ENCODE measurements around the gene GHRL.

Gene GHRL

GRCh38 chr3:10328460-10329071 lies 35.8 kb upstream of the GHRL start:
- no peak overlapping the region for H3K4me3 ChIP-seq (ENCODE audit: low read depth, low read length)

DNA sequence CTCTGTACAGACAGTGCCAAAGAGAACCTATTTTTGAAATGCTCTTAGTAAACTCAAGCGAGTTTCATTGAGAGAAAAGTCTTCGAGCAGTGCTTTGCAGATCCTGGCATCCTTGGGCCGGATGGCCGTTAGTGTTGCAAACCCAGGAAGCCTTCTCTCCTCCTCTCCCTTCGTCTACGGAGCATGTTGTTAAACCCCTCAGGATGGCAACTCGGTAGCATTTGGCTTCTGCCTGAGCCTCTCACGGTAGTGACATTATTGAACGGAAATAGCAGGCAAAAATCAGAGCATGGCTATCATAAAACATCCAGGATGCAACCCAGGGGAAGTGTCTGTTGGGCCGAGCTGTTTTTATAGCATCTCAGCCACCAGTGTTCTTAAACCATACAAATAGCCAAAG lies 34.8 kb upstream of the GHRL start:
- H3K4me3 ChIP-seq (ENCODE audit: low read depth, low read length) = no peak overlapping the region

GRCh38 chr3:10322352-10322710 lies 29.6 kb upstream of the GHRL start:
- H3K4me3 ChIP-seq (ENCODE audit: low read depth, low read length) = no peak overlapping the region

DNA sequence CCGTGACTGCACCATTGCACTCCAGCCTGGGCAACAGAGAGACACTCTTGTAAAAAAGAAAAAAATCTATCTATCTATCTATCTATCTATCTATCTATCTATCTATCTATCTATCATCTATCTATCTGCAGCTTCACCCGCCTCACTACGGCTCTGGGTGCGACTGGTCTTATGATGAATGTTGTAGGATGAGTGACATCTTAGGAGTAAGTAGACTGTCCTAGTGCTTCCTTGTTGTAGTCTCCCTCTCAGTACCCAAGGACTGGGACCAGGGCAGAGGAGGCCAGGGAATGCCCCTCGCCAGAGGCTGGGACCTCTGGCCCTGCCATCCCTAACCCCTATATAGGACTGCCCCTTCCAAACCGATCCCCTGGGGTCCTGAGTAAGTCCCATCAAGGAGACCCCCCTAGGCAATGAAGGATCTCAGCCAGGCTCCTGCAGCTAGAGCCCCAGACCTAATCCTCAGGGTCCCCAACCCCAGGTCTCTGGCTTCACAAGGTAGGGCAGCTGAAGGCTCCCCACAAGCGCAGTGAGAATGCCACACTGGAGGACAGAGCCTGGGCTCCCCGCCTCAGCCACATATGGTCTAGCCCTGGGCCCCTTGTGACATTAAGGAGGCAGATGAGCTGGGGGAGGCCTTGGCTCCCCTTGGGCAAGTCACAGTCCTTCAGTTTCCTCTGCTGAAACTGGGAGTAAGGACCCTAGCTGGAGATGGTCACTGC lies 29.0 kb upstream of the GHRL start:
- H3K4me3 ChIP-seq (ENCODE audit: low read depth, low read length) = no peak overlapping the region

- peak overlapping the region; percentile 98 for H3K4me3 ChIP-seq (ENCODE audit: low read depth, low read length)
Observed at GRCh38 chr3:10320320-10320677, 27.6 kb upstream of the GHRL start.

DNA sequence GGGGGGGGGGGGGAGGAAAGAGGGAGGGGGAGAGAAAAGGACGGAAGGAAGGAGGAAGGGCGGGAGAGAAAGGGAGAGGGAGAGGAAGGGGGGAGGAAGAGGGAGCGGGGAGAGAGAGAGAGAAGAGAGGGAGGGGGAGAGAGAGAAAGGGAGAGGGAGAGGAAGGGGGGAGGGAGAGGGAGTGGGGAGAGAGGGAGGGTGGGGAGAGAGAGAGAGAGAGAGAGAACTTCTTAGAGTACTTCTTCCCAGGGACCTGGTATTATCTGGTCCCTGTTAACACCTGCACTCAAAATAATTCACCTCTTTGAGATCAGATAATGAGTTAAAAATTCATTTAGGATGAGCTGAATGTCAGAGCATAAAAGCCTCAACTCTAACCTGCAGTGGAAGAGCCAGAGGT lies 27.1 kb upstream of the GHRL start:
- H3K4me3 ChIP-seq (ENCODE audit: low read depth, low read length) = peak overlapping the region; percentile 98

DNA sequence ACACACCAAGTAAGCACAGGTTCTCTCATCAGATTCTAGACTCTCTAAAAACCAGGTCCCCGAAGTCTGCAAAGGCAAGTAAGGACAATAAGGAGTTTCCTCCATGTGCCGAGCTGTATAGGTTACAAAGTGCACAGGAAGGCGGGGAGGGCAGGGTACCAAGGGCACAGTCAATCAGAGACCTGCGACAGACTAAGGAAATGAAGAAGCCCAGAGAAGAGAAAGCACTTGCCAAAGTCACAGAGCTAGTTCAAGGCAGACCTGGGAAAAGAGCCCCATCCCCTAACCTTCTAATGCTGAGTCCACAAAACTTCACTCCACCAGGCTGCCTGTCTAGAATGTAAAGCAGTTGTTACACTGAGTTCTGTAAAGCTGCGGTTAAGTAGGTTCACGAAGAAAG lies 26.5 kb upstream of the GHRL start:
- no peak overlapping the region for H3K4me3 ChIP-seq (ENCODE audit: low read depth, low read length)

DNA sequence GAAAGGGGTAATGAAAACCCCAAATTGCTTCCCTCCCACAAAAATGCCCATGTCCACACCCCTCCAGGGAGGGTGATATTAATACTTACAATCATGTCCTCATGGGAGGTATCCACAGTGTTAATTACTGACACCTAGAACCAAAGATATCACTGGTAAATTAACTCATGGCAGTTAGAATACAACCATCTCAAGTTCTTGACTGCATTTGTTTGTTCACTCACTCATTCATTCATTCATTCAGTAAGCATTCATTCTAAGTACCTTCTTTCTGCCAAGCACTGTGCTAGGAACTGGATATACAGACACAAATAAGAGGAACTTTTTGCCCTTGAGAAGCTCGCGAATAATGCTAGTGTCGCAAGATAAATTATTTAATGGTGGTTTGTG lies 25.2 kb upstream of the GHRL start:
- no peak overlapping the region for H3K4me3 ChIP-seq (ENCODE audit: low read depth, low read length)

- no peak overlapping the region for H3K4me3 ChIP-seq (ENCODE audit: low read depth, low read length)
Observed at GRCh38 chr3:10317311-10317960, 24.7 kb upstream of the GHRL start.

DNA sequence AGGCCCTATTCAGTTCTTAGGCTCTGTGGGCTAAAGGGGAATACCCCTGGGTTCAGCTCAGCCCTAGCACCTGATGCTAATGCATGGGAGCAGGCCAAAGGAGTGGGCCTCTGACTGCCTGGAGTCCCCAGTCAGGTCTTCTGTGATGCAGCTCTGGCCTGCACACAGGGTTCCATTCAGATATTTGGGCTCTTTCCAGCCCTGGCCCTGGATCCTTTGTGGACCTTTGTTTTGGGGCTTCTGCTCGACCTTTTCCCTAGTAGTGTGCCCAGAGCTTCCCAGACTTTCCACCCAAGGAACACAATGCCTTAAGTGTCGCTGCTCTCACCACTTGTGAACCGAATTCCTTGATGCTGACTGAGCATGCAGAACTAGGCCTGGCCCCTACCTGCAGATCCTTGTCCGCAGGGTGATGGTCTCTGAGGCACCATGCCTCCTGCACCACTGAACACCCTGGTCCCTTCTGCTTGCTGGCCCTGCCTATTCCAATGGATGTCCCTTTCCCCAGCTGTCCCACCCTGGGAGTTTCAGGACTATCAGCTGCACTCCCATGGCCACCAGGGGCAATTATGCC lies 23.1 kb upstream of the GHRL start:
- no peak overlapping the region for H3K4me3 ChIP-seq (ENCODE audit: low read depth, low read length)

- no peak overlapping the region for H3K4me3 ChIP-seq (ENCODE audit: low read depth, low read length)
Observed at GRCh38 chr3:10315101-10315500, 22.4 kb upstream of the GHRL start.

- no peak overlapping the region for H3K4me3 ChIP-seq (ENCODE audit: low read depth, low read length)
Observed at GRCh38 chr3:10312861-10313260, 20.1 kb upstream of the GHRL start.

DNA sequence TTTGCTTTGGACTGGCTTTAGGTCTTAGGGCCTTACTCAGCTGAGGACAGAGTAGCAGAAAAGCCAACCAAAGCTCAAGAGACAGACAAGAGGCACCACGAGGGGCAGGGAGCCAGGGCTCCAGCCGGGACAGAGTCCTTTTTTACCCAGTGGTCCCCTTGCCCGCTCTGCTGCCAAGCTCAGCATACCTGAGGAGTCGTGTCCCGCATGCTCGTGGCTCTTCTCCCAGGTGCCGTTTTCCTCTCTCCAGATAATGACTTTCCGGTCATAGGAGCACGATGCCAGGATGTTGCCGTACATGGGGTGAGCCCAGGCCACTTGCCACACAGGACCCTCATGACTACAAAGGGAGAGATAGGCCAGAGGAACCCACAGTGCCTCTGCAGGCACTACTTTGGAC lies 19.6 kb upstream of the GHRL start:
- H3K4me3 ChIP-seq (ENCODE audit: low read depth, low read length) = no peak overlapping the region

GRCh38 chr3:10311710-10312109 lies 19.0 kb upstream of the GHRL start:
- no peak overlapping the region for H3K4me3 ChIP-seq (ENCODE audit: low read depth, low read length)

DNA sequence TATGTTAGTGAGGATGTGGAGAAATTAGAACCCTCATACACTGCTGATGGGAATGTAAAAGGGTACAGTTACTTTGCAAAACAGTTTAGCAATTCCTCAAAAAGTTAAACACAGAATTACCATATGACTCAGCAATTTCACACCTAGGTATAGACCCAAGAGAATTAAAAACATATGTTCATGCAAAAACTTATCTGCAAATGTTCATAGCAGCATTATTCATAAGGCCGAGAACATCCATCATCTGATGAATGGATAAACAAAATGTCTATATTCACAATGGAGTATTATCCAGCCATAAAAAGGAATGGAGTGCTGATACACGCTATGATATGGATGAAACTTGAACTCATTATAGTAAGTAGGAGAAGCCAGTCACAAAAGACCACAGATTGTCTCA lies 17.8 kb upstream of the GHRL start:
- H3K4me3 ChIP-seq (ENCODE audit: low read depth, low read length) = no peak overlapping the region

GRCh38 chr3:10309736-10310135 lies 17.0 kb upstream of the GHRL start:
- no peak overlapping the region for H3K4me3 ChIP-seq (ENCODE audit: low read depth, low read length)

DNA sequence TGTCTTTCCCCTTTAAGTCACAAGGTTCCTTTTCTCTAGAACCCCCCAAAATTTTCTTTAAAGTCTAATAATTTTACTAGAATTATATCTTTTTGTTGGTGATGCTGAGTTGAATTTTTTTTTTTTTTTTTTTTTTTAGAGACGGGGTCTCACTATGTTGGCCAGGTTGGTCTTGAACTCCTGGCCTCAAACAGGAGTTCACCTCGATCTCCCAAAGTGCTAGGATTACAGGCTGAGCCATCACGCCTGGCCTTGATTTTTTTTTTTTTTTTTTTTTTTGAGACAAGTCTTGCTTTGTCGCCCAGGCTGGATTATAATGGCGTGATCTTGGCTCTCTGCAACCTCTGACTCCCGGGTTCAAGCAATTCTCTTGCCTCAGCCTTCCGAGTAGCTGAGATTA lies 15.9 kb upstream of the GHRL start:
- H3K4me3 ChIP-seq (ENCODE audit: low read depth, low read length) = no peak overlapping the region

DNA sequence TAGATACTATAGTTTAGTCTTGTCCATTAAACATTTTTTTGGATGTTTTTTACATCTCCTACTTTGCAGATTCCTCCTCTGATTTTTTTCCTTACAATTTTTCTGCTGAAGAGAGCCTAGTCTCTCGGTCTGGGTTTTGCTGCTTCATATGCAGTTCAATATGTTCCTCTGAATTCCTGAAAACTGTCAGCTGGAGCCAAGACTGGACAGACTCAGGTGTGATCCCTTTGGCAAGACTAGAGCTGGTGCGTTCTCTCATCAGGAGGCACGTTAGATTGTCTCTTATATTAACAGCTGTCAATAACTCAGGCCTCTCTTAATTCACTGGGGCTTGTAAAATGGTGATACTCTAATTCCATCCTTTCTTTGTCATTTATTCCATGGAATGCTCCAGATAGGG lies 13.4 kb upstream of the GHRL start:
- no peak overlapping the region for H3K4me3 ChIP-seq (ENCODE audit: low read depth, low read length)

DNA sequence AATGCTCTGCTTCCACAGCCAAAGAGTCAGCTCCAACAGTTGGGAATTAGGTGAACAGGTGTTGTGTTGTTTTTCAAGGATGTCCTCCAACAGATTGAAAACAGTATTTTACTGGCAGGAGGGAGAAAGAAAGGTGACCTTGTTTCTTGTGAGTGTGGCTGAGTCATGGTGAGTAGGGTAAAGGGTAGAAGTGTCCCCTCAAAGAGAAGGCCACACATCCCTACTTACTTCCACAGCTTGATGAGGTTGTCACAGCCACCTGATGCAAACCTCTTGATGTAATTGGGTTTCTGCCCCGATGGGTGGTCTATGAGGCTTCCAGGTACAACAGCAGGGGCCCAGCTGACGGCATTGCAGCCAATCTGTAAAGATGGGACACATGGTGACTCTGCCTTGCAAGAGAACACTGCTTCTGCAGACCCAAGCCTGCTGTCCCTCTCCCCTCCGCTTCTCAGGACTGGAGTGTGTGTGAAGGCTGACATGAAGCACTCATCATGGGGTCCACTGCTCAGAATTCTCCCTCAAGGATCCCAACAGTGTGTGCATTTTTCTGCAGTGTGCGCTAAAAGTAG lies 12.7 kb upstream of the GHRL start:
- H3K4me3 ChIP-seq (ENCODE audit: low read depth, low read length) = no peak overlapping the region

GRCh38 chr3:10304905-10305304 lies 12.2 kb upstream of the GHRL start:
- H3K4me3 ChIP-seq (ENCODE audit: low read depth, low read length) = no peak overlapping the region

DNA sequence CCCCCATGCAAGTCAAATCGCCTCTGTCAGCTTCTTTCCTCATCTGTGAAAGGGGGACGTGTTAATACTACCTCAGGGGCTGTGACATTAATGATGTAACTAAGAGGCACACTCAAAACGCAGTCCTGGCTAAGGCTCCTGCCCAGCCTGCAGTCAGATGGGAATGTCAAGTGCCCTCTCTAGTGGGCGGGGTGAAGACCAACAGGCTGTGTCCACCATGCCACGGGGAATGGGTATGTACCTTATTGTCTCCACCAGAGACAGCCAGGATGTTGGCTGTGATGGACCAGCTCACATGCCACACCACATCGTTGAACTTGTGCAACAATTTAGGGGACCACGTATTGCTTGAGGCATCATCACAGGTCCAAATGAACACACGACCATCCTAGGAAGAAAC lies 11.0 kb upstream of the GHRL start:
- no peak overlapping the region for H3K4me3 ChIP-seq (ENCODE audit: low read depth, low read length)

DNA sequence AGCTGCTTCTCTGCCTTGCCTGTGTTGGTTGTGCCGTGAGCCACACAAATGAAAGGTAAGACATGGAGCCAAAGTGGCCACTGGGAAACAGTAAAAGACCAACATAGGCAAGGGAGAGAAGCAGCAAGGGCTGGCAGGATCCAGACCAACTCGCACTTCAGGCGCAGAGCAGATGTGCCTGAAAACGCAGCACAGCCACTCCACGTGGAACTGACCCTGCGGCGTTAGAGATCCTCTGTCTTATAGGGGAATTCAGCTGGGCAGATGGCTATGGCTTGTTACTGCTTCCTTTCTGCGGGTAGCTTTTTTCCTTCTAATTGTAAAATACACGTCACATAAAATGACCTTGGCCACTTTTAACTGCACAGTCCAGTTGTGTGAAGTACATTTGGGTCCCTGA lies 10.4 kb upstream of the GHRL start:
- H3K4me3 ChIP-seq (ENCODE audit: low read depth, low read length) = no peak overlapping the region
